HG03175 (cell line): ENCODE results near the gene AGPAT3.

ENCODE experiments used
- ATAC-seq: cut with Tn5 transposase; IDR thresholded peaks from one replicate; pipeline ENCODE4 v1.9.1; 2021; ENCODE audit warnings: mild to moderate bottlenecking, moderate library complexity; ENCODE audit not compliant: unreplicated experiment

AGPAT3 gene

GRCh38 chr21:43988016-43988415 is 123.0 kb downstream of the AGPAT3 start:
- ATAC-seq: no peak

- no peak for ATAC-seq
Observed at GRCh38 chr21:43988506-43989230, 123.6 kb downstream of the AGPAT3 start.

GRCh38 chr21:43989401-43989800 is 124.4 kb downstream of the AGPAT3 start:
- ATAC-seq: no peak

GRCh38 chr21:43991447-43991991 is 126.5 kb downstream of the AGPAT3 start:
- ATAC-seq: no peak

GRCh38 chr21:43992121-43992520 is 127.1 kb downstream of the AGPAT3 start:
- no peak for ATAC-seq

- no peak for ATAC-seq
Observed at GRCh38 chr21:43993420-43993934, 128.5 kb downstream of the AGPAT3 start.

GRCh38 chr21:43994085-43994484 is 129.1 kb downstream of the AGPAT3 start:
- no peak for ATAC-seq

GRCh38 chr21:43994646-43995045 is 129.6 kb downstream of the AGPAT3 start:
- ATAC-seq: no peak

GRCh38 chr21:43995521-43996105 is 130.6 kb downstream of the AGPAT3 start:
- ATAC-seq: no peak

GRCh38 chr21:43997766-43998742 is 133.0 kb downstream of the AGPAT3 start:
- no peak for ATAC-seq

GRCh38 chr21:44000360-44000759 is 135.3 kb downstream of the AGPAT3 start:
- ATAC-seq: no peak

GRCh38 chr21:44002511-44002910 is 137.5 kb downstream of the AGPAT3 start:
- ATAC-seq: no peak

GRCh38 chr21:44003307-44003966 is 138.4 kb downstream of the AGPAT3 start:
- ATAC-seq: no peak

GRCh38 chr21:44005071-44005470 is 140.0 kb downstream of the AGPAT3 start:
- ATAC-seq: no peak

GRCh38 chr21:44005593-44005992 is 140.6 kb downstream of the AGPAT3 start:
- ATAC-seq: no peak

GRCh38 chr21:44006017-44006619 is 141.1 kb downstream of the AGPAT3 start:
- no peak for ATAC-seq

GRCh38 chr21:44006656-44007055 is 141.6 kb downstream of the AGPAT3 start:
- ATAC-seq: no peak

- ATAC-seq: no peak
Observed at GRCh38 chr21:44010429-44010828, 145.4 kb downstream of the AGPAT3 start.

GRCh38 chr21:44011123-44011522 is 146.1 kb downstream of the AGPAT3 start:
- ATAC-seq: no peak
